Measurements from ENCODE around the gene ITGA6.

Gene ITGA6

DNA sequence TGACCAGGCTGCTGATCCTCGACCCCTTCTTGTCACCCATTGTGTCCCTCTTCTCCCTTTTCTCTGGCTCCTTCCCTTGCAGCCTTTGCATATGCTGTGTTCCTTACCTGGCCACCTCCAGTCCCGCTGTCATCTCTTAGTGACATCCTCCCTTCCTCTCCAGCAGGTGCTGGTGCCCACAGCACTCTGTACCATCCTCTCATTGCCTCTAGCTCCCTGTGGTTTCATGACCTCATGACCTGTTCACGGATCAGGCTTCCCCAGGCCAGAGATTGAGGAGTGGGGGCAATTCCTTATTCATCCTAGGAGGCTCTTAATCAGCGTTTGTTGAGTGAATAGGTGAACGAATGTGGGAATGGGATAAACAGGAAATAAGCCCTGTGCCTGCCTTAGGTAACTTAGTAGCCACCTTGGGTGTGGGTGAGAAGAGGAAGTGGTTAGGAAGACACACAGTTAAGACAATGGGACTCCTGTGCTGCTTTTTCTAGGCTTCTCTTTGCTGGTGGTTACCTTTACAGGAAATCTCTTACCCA is 35.5 kb downstream of the ITGA6 start:
- H3K27me3 ChIP-seq (ENCODE audit: control insufficient read depth in 1 of 2, insufficient read depth in 2 of 2, low read length in 2 of 2) = no peaks in the 10 kb centered on the region
- H3K27ac ChIP-seq (ENCODE audit: low read depth, low read length) = no peak overlapping the region
- H3K4me1 ChIP-seq (ENCODE audit: control insufficient read depth in 1 of 2, insufficient read depth in 2 of 2, low read length in 2 of 2) = peaks cover 65 to 76% of the 10 kb centered on the region in 2 donors
- peak overlapping the region; percentile 36 to 59 for H3K9ac ChIP-seq (ENCODE audit: low read depth in 1 of 2, low read length in 2 of 2)
- peaks cover 13% of the 10 kb centered on the region in 2 donors for H3K36me3 ChIP-seq (ENCODE audit: control insufficient read depth in 1 of 2, insufficient read depth in 2 of 2, low read length in 2 of 2)
- peak overlapping the region; percentile 6 to 11 for H3K4me3 ChIP-seq (ENCODE audit: low read depth in 1 of 2, low read length in 2 of 2)
- no peaks in the 10 kb centered on the region for H3K9me3 ChIP-seq (ENCODE audit: control insufficient read depth in 1 of 2, low read length in 2 of 2)

GRCh38 chr2:172464400-172465129 is 37.2 kb downstream of the ITGA6 start:
- peaks cover 18 to 22% of the 10 kb centered on the region in 2 donors for H3K36me3 ChIP-seq (ENCODE audit: control insufficient read depth in 1 of 2, insufficient read depth in 2 of 2, low read length in 2 of 2)
- no peaks in the 10 kb centered on the region for H3K9me3 ChIP-seq (ENCODE audit: control insufficient read depth in 1 of 2, low read length in 2 of 2)
- H3K9ac ChIP-seq (ENCODE audit: low read depth in 1 of 2, low read length in 2 of 2) = peak overlapping the region; percentile 36 to 59
- peaks cover 63 to 64% of the 10 kb centered on the region in 2 donors for H3K4me1 ChIP-seq (ENCODE audit: control insufficient read depth in 1 of 2, insufficient read depth in 2 of 2, low read length in 2 of 2)
- H3K27ac ChIP-seq (ENCODE audit: low read depth, low read length) = peak overlapping the region; percentile 22
- no peak overlapping the region for H3K4me3 ChIP-seq (ENCODE audit: low read depth in 1 of 2, low read length in 2 of 2)
- H3K27me3 ChIP-seq (ENCODE audit: control insufficient read depth in 1 of 2, insufficient read depth in 2 of 2, low read length in 2 of 2) = no peaks in the 10 kb centered on the region

DNA sequence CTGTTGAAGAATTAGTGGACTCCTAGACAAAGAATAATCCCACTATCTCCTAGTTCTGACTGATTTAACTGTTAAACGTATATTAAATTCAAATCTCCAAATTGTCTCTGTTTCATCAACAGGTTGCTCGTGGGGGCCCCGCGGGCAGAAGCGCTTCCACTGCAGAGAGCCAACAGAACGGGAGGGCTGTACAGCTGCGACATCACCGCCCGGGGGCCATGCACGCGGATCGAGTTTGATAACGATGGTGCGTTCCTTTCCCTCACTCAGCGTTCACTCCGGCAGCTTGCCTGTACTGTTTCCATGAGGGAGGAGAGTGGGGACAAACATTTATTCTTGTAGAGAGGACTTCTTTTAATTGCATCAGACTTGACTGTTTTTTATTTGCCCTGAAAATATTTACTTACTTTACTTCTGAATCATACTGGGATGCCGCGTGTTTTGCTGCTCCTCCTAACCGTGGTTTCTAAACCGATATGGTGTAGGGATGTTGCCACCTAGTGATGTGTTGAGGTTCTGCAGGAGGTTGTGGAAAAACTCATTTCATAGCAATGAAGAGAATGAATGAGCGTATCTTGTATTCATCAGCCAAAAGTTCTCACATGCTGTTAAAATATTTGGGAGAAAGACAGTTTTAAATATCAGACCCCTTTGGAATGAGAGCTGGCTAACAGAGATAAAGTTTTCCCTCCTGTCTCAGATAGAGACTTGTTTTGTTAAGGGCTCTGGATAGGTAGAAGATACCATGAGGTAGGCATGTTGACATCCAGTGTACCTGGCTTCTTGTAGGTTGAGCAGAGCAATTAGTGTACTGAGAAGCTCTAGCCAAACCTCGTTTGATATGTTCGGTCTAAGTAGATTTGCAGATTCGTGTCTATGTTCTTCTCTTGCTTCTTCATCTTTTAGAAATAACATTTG is 38.3 kb downstream of the ITGA6 start:
- Histone ChIP-seq H3K27ac (ENCODE audit: low read depth, low read length) (no peak overlapping the region), H3K36me3 (ENCODE audit: control insufficient read depth in 1 of 2, insufficient read depth in 2 of 2, low read length in 2 of 2) (peaks cover 21 to 24% of the 10 kb centered on the region in 2 donors), H3K27me3 (ENCODE audit: control insufficient read depth in 1 of 2, insufficient read depth in 2 of 2, low read length in 2 of 2) (no peaks in the 10 kb centered on the region), H3K9ac (ENCODE audit: low read depth in 1 of 2, low read length in 2 of 2) (peak overlapping the region in 1 of 2 donors; percentile 28), H3K9me3 (ENCODE audit: control insufficient read depth in 1 of 2, low read length in 2 of 2) (no peaks in the 10 kb centered on the region), H3K4me3 (ENCODE audit: low read depth in 1 of 2, low read length in 2 of 2) (peak overlapping the region; percentile 13 to 29), H3K4me1 (ENCODE audit: control insufficient read depth in 1 of 2, insufficient read depth in 2 of 2, low read length in 2 of 2) (peaks cover 53% of the 10 kb centered on the region in 2 donors)

DNA sequence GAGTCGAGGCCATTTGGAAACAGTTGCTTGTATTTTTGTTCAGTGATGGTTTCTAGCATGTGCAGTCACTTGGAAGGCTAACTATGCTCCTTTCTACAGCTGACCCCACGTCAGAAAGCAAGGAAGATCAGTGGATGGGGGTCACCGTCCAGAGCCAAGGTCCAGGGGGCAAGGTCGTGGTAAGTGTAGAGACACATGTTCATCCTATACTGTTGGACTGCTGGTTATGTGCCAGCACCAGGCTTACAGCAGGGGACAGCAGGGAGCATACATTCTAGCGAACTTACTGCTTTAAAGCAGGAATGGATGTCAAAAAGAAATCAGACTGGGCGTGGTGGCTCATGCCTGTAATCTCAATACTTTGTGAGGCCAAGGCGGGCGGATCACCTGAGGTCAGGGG is 40.0 kb downstream of the ITGA6 start:
- H3K9ac ChIP-seq (ENCODE audit: low read depth in 1 of 2, low read length in 2 of 2) = no peak overlapping the region
- H3K36me3 ChIP-seq (ENCODE audit: control insufficient read depth in 1 of 2, insufficient read depth in 2 of 2, low read length in 2 of 2) = peaks cover 30 to 40% of the 10 kb centered on the region in 2 donors
- H3K9me3 ChIP-seq (ENCODE audit: control insufficient read depth in 1 of 2, low read length in 2 of 2) = no peaks in the 10 kb centered on the region
- no peak overlapping the region for H3K4me3 ChIP-seq (ENCODE audit: low read depth in 1 of 2, low read length in 2 of 2)
- H3K27ac ChIP-seq (ENCODE audit: low read depth, low read length) = no peak overlapping the region
- peaks cover 36 to 37% of the 10 kb centered on the region in 2 donors for H3K4me1 ChIP-seq (ENCODE audit: control insufficient read depth in 1 of 2, insufficient read depth in 2 of 2, low read length in 2 of 2)
- no peaks in the 10 kb centered on the region for H3K27me3 ChIP-seq (ENCODE audit: control insufficient read depth in 1 of 2, insufficient read depth in 2 of 2, low read length in 2 of 2)

DNA sequence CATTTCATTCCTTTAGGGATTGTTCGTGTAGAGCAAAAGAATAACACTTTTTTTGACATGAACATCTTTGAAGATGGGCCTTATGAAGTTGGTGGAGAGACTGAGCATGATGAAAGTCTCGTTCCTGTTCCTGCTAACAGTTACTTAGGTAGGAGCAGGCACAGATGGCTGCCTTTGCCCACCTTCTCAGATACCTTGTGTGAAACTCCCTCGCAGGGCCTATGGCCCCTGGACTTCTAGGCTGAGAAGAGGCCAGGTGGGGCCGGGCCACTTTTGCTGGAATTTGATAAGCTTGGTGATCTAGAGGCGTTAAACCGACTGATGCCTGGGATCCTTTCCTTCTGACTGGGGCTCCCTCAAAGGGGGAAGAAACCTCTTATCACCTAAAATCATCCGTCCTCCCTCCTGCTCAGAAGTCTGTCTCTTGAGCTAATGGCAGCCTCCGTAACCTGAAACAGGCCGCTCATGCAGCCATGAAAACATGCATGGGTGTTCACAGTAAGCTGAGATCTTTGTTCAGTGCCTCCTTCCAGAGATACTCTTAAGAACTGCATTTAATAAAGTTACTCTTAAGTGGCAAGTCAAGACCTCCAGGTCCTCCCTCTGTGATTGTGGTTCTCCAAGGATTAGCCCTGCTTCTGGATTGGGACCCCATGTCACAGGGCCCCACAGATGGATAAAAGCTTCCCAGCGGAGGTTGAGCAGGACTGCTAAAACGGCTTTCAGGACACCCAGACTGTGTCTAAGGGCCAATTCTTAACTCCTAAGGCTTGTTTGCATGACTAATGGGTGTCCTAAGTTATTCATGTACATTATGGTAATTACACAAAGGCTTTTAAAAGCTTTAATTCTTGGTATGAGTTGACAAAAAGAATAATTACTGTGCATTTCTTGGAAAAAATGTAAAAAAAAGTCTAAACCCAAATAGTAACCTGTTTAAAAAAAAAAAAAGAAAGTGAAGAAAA is 43.9 kb downstream of the ITGA6 start:
- H3K9me3 ChIP-seq (ENCODE audit: control insufficient read depth in 1 of 2, low read length in 2 of 2) = no peaks in the 10 kb centered on the region
- no peaks in the 10 kb centered on the region for H3K27me3 ChIP-seq (ENCODE audit: control insufficient read depth in 1 of 2, insufficient read depth in 2 of 2, low read length in 2 of 2)
- no peak overlapping the region for H3K9ac ChIP-seq (ENCODE audit: low read depth in 1 of 2, low read length in 2 of 2)
- H3K4me3 ChIP-seq (ENCODE audit: low read depth in 1 of 2, low read length in 2 of 2) = no peak overlapping the region
- no peak overlapping the region for H3K27ac ChIP-seq (ENCODE audit: low read depth, low read length)
- peaks cover 44 to 60% of the 10 kb centered on the region in 2 donors for H3K36me3 ChIP-seq (ENCODE audit: control insufficient read depth in 1 of 2, insufficient read depth in 2 of 2, low read length in 2 of 2)
- H3K4me1 ChIP-seq (ENCODE audit: control insufficient read depth in 1 of 2, insufficient read depth in 2 of 2, low read length in 2 of 2) = peaks cover 12 to 13% of the 10 kb centered on the region in 2 donors

- Histone ChIP-seq H3K36me3 (ENCODE audit: control insufficient read depth in 1 of 2, insufficient read depth in 2 of 2, low read length in 2 of 2) (peaks cover 37 to 58% of the 10 kb centered on the region in 2 donors), H3K9me3 (ENCODE audit: control insufficient read depth in 1 of 2, low read length in 2 of 2) (no peaks in the 10 kb centered on the region), H3K4me1 (ENCODE audit: control insufficient read depth in 1 of 2, insufficient read depth in 2 of 2, low read length in 2 of 2) (peaks cover 8% of the 10 kb centered on the region in 2 donors), H3K4me3 (ENCODE audit: low read depth in 1 of 2, low read length in 2 of 2) (no peak overlapping the region), H3K9ac (ENCODE audit: low read depth in 1 of 2, low read length in 2 of 2) (no peak overlapping the region), H3K27me3 (ENCODE audit: control insufficient read depth in 1 of 2, insufficient read depth in 2 of 2, low read length in 2 of 2) (no peaks in the 10 kb centered on the region), H3K27ac (ENCODE audit: low read depth, low read length) (no peak overlapping the region)
Measured at GRCh38 chr2:172472446-172473033, 45.2 kb downstream of the ITGA6 start.

DNA sequence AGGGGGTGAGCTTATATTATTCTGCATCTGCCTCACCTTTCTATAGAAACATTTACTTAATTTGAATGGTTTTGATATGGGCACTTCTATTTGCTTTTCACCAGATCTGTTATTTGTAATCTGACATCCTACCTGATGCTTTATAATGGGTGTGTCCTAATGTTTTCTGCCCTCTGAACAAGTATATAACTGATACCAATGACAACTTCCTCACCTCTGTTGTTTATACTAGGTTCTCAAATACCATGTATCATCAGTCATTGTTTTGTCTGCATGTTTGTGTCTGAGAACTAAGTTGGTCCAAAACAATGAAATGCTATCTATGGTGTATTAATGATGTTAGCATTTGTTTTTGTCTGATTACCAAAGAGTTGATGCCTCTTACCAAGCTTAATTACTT is 45.8 kb downstream of the ITGA6 start:
- Histone ChIP-seq H3K27ac (ENCODE audit: low read depth, low read length) (no peak overlapping the region), H3K27me3 (ENCODE audit: control insufficient read depth in 1 of 2, insufficient read depth in 2 of 2, low read length in 2 of 2) (no peaks in the 10 kb centered on the region), H3K4me1 (ENCODE audit: control insufficient read depth in 1 of 2, insufficient read depth in 2 of 2, low read length in 2 of 2) (peaks cover 8% of the 10 kb centered on the region in 2 donors), H3K9me3 (ENCODE audit: control insufficient read depth in 1 of 2, low read length in 2 of 2) (no peaks in the 10 kb centered on the region), H3K36me3 (ENCODE audit: control insufficient read depth in 1 of 2, insufficient read depth in 2 of 2, low read length in 2 of 2) (peaks cover 41 to 61% of the 10 kb centered on the region in 2 donors), H3K4me3 (ENCODE audit: low read depth in 1 of 2, low read length in 2 of 2) (no peak overlapping the region), H3K9ac (ENCODE audit: low read depth in 1 of 2, low read length in 2 of 2) (no peak overlapping the region)

DNA sequence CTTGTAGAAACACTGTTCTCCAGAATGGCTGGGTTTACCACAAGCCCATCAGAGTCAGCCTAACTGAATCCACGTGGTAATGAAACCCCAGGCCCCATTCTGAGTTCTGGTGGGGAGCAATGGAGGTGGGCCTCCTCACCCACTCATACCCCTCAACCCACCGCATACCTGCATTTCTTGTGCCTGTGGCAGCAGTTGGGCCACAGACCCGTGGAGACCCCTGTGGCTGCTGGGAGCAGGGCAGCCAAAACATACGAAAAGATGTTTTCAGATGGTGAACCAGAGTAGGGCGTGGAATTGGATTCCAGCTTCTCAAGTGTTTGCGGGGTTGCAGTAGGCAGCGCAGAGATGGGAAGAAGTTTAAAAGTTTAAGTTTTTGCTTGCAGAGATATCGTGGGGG is 51.0 kb downstream of the ITGA6 start:
- H3K9ac ChIP-seq (ENCODE audit: low read depth in 1 of 2, low read length in 2 of 2) = no peak overlapping the region
- H3K27me3 ChIP-seq (ENCODE audit: control insufficient read depth in 1 of 2, insufficient read depth in 2 of 2, low read length in 2 of 2) = no peaks in the 10 kb centered on the region
- H3K36me3 ChIP-seq (ENCODE audit: control insufficient read depth in 1 of 2, insufficient read depth in 2 of 2, low read length in 2 of 2) = peaks cover 35 to 61% of the 10 kb centered on the region in 2 donors
- H3K4me1 ChIP-seq (ENCODE audit: control insufficient read depth in 1 of 2, insufficient read depth in 2 of 2, low read length in 2 of 2) = peaks cover under 1 to 5% of the 10 kb centered on the region in 2 donors
- no peaks in the 10 kb centered on the region for H3K9me3 ChIP-seq (ENCODE audit: control insufficient read depth in 1 of 2, low read length in 2 of 2)
- no peak overlapping the region for H3K27ac ChIP-seq (ENCODE audit: low read depth, low read length)
- H3K4me3 ChIP-seq (ENCODE audit: low read depth in 1 of 2, low read length in 2 of 2) = no peak overlapping the region

Data from duodenal mucosa (tissue), 2 donors.